ENCODE results near the gene TGM4.
A peak's percentile ranks its signal among the peaks of the same experiment; 100 is the strongest.

The TGM4 gene

GRCh38 chr3:44910693-44911092, 36.3 kb downstream of the TGM4 start:
- TF ChIP-seq CTCF (IDR thresholded peaks at IDR 0.05; ENCODE audit: unreplicated experiment in 3 of 3), result no peak
- Mint-ChIP-seq H3K9me3 (no peaks in the 10 kb centered on the region), H3K4me1 (no peaks in the 10 kb centered on the region), H3K27me3 (ENCODE audit: low read depth) (no peaks in the 10 kb centered on the region), H3K27ac (no peak overlapping the region), H3K36me3 (ENCODE audit: low read depth) (no peaks in the 10 kb centered on the region), H3K4me3 (no peak overlapping the region)

- Mint-ChIP-seq H3K9me3 (no peaks in the 10 kb centered on the region), H3K4me3 (no peak overlapping the region), H3K4me1 (no peaks in the 10 kb centered on the region)
Observed at GRCh38 chr3:44913868-44914468, 39.6 kb downstream of the TGM4 start.

GRCh38 chr3:44914936-44915335, 40.5 kb downstream of the TGM4 start:
- H3K4me3 Mint-ChIP-seq, result no peak overlapping the region
- H3K27me3 Mint-ChIP-seq (ENCODE audit: low read depth), result no peaks in the 10 kb centered on the region
- H3K9me3 Mint-ChIP-seq, result no peaks in the 10 kb centered on the region
- no peak overlapping the region for H3K27ac Mint-ChIP-seq
- no peaks in the 10 kb centered on the region for H3K4me1 Mint-ChIP-seq
- H3K36me3 Mint-ChIP-seq (ENCODE audit: low read depth), result peaks cover 9% of the 10 kb centered on the region
- TF ChIP-seq CTCF (IDR thresholded peaks at IDR 0.05; ENCODE audit: unreplicated experiment in 3 of 3), result peak in 2 of 3 experiments; percentile 16 to 22

More at GRCh38 chr3:44913868-44914468, 39.6 kb downstream of the TGM4 start:
- H3K27ac Mint-ChIP-seq, result no peak overlapping the region
- no peaks in the 10 kb centered on the region for H3K27me3 Mint-ChIP-seq (ENCODE audit: low read depth)
- TF ChIP-seq CTCF (IDR thresholded peaks at IDR 0.05; ENCODE audit: unreplicated experiment in 3 of 3), result peak; percentile 56 to 71 (median 70)
- H3K36me3 Mint-ChIP-seq (ENCODE audit: low read depth), result peaks cover 5% of the 10 kb centered on the region

- Mint-ChIP-seq H3K4me1 (no peaks in the 10 kb centered on the region), H3K9me3 (no peaks in the 10 kb centered on the region), H3K36me3 (ENCODE audit: low read depth) (peaks cover 13% of the 10 kb centered on the region), H3K27ac (no peak overlapping the region), H3K27me3 (ENCODE audit: low read depth) (no peaks in the 10 kb centered on the region), H3K4me3 (no peak overlapping the region)
- TF ChIP-seq CTCF (IDR thresholded peaks at IDR 0.05; ENCODE audit: unreplicated experiment in 3 of 3), result no peak
Observed at GRCh38 chr3:44915702-44916438, 41.5 kb downstream of the TGM4 start.

- H3K4me3 Mint-ChIP-seq, result no peak overlapping the region
- H3K36me3 Mint-ChIP-seq (ENCODE audit: low read depth), result peaks cover 13% of the 10 kb centered on the region
- no peaks in the 10 kb centered on the region for H3K4me1 Mint-ChIP-seq
- H3K9me3 Mint-ChIP-seq, result no peaks in the 10 kb centered on the region
- H3K27ac Mint-ChIP-seq, result no peak overlapping the region
- no peaks in the 10 kb centered on the region for H3K27me3 Mint-ChIP-seq (ENCODE audit: low read depth)
- TF ChIP-seq CTCF (IDR thresholded peaks at IDR 0.05; ENCODE audit: unreplicated experiment in 3 of 3), result no peak
Observed at GRCh38 chr3:44918087-44918486, 43.7 kb downstream of the TGM4 start.

GRCh38 chr3:44918581-44918980, 44.2 kb downstream of the TGM4 start:
- Mint-ChIP-seq H3K4me1 (no peaks in the 10 kb centered on the region), H3K9me3 (no peaks in the 10 kb centered on the region), H3K27me3 (ENCODE audit: low read depth) (no peaks in the 10 kb centered on the region), H3K36me3 (ENCODE audit: low read depth) (peaks cover 13% of the 10 kb centered on the region), H3K27ac (no peak overlapping the region), H3K4me3 (no peak overlapping the region)
- no peak for TF ChIP-seq CTCF (IDR thresholded peaks at IDR 0.05; ENCODE audit: unreplicated experiment in 3 of 3)

All from nephron (organoid).